HepG2 (cell line): ENCODE measurements around the gene DCAF7. TPM values are rescaled to one million over a fixed set of nuclear protein-coding genes. Genes with fewer than 3 reads are reported as not detected.

Experiments used
- ARNT2 ChIP-seq: sonication (generic); formaldehyde crosslinking; IDR thresholded peaks from 2 replicates; pipeline ENCODE4 v1.8.0; 2022; ENCODE audit warnings: mild to moderate bottlenecking, low read depth, missing genetic modification reagents, moderate library complexity
- FIP1L1 ChIP-seq: fragments of 200-400 bp; formaldehyde crosslinking; IDR thresholded peaks from 2 replicates; pipeline ENCODE4 v1.6.1; 2018; ENCODE audit warnings: low read depth, mild to moderate bottlenecking, low read length, moderate library complexity, borderline replicate concordance; ENCODE audit not compliant: insufficient read depth
- FOXA3 ChIP-seq: IDR thresholded peaks from 2 replicates; pipeline ENCODE4 v1.6.1; 2016; ENCODE audit warnings: missing genetic modification reagents, missing compliant biosample characterization
- MEIS1 ChIP-seq: sonication (generic); formaldehyde crosslinking; IDR thresholded peaks from 2 replicates; pipeline ENCODE4 v1.9.0; 2021; ENCODE audit warnings: mild to moderate bottlenecking, missing genetic modification reagents, moderate library complexity, borderline replicate concordance
- REST ChIP-seq, 2 experiments: IDR thresholded peaks; 2 replicates each; pipeline ENCODE4 v1.6.1; 2011 to 2012; ENCODE audit warnings: low read length in 2 of 2, borderline replicate concordance in 1 of 2, low read depth in 1 of 2, mild to moderate bottlenecking in 1 of 2, moderate library complexity in 1 of 2
- SOX13 ChIP-seq, 3 experiments: fragments of 450-650 bp in 1 of 3; sonication (generic) in 1 of 3; formaldehyde crosslinking in 1 of 3; IDR thresholded peaks in 2 of 3; conservative IDR thresholded peaks in 1 of 3; 2 replicates each; pipeline versions ENCODE4 v1.5.0 to v1.6.1; 2016 to 2020; ENCODE audit warnings: antibody characterized with exemption in 1 of 3, mild to moderate bottlenecking in 1 of 3, missing compliant biosample characterization in 1 of 3, missing genetic modification reagents in 1 of 3, moderate library complexity in 1 of 3
- ZEB1 ChIP-seq: IDR thresholded peaks from 2 replicates; pipeline ENCODE4 v1.6.1; 2012; ENCODE audit warnings: mild to moderate bottlenecking, low read depth, inconsistent platforms; ENCODE audit not compliant: insufficient replicate concordance
- ZMYM3 ChIP-seq: sonication (generic); formaldehyde crosslinking; IDR thresholded peaks from 2 replicates; pipeline ENCODE4 v1.5.1; 2020; ENCODE audit warnings: mild to moderate bottlenecking, missing genetic modification reagents
- ZNF503 ChIP-seq: sonication (generic); formaldehyde crosslinking; IDR thresholded peaks from 2 replicates; pipeline ENCODE4 v1.4.0; 2020; ENCODE audit warnings: missing genetic modification reagents
- ZNF629 ChIP-seq: sonication (generic); formaldehyde crosslinking; conservative IDR thresholded peaks from 2 replicates; pipeline ENCODE4 v1.5.0; 2020; ENCODE audit warnings: missing genetic modification reagents
- polyA plus RNA-seq, 8 experiments: library from polyadenylated mRNA; depleted of rRNA in 3 of 8; stranded (reverse) in 7 of 8; unstranded in 1 of 8; fragments of >200 nt; fragmentation: Illumina TruSeq in 4 of 8; extraction: Trizol in 4 of 8; gene quantifications; 2 replicates each; pipeline versions ENCODE4 v1.2.1 to v1.2.3, GENCODE V29; 2011 to 2016; ENCODE audit warnings: low read depth in 4 of 8, missing spikeins in 1 of 8, mixed read lengths in 1 of 8; ENCODE audit not compliant: insufficient read depth in 1 of 8
- total RNA-seq, 5 experiments: library from RNA; depleted of rRNA; stranded (reverse); fragments of >200 nt; fragmentation: Illumina TruSeq; extraction: Trizol; gene quantifications; 2 replicates each; pipeline ENCODE4 v1.2.3, GENCODE V29; 2016; ENCODE audit warnings: low read depth in 1 of 5
- TF ChIP-seq, protein P1 (sequence below): sonication (generic); formaldehyde crosslinking; IDR thresholded peaks from 2 replicates; pipeline ENCODE4 v1.4.0; 2020; ENCODE audit warnings: missing genetic modification reagents, borderline replicate concordance
- TF ChIP-seq, protein P2 (sequence below), 2 experiments: sonication (generic) in 1 of 2; formaldehyde crosslinking in 1 of 2; IDR thresholded peaks; 2 replicates each; pipeline versions ENCODE4 v1.5.1 to v1.6.1; 2011 to 2020; ENCODE audit warnings: borderline replicate concordance in 1 of 2, low read depth in 1 of 2, low read length in 1 of 2, mild to moderate bottlenecking in 1 of 2, missing genetic modification reagents in 1 of 2, moderate library complexity in 1 of 2

The DCAF7 gene
- total and polyA plus RNA-seq, 2 of the 13 experiments (the other 11 are each of a cell fraction or from before 2014, with no cell fraction given), result 55.2 to 73.4 TPM

GRCh38 chr17:63538693-63539595 is 11.3 kb upstream of the DCAF7 start (continued):
- TF ChIP-seq, protein P1, sequence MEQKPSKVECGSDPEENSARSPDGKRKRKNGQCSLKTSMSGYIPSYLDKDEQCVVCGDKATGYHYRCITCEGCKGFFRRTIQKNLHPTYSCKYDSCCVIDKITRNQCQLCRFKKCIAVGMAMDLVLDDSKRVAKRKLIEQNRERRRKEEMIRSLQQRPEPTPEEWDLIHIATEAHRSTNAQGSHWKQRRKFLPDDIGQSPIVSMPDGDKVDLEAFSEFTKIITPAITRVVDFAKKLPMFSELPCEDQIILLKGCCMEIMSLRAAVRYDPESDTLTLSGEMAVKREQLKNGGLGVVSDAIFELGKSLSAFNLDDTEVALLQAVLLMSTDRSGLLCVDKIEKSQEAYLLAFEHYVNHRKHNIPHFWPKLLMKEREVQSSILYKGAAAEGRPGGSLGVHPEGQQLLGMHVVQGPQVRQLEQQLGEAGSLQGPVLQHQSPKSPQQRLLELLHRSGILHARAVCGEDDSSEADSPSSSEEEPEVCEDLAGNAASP (CRISPR knock-in tag), result no peak
- no peak for TF ChIP-seq ZEB1
- no peak for TF ChIP-seq REST (IDR thresholded peaks at IDR 0.05; ENCODE audit: borderline replicate concordance in 1 of 2, low read depth in 1 of 2, low read length in 2 of 2)
- TF ChIP-seq FOXA3, result no peak
- TF ChIP-seq FIP1L1, result no peak
- peak; percentile 67 for TF ChIP-seq ZNF629 (CRISPR knock-in tag)
- no peak for TF ChIP-seq ARNT2 (CRISPR knock-in tag)
- no peak for TF ChIP-seq MEIS1 (CRISPR knock-in tag)
- TF ChIP-seq, protein P2, sequence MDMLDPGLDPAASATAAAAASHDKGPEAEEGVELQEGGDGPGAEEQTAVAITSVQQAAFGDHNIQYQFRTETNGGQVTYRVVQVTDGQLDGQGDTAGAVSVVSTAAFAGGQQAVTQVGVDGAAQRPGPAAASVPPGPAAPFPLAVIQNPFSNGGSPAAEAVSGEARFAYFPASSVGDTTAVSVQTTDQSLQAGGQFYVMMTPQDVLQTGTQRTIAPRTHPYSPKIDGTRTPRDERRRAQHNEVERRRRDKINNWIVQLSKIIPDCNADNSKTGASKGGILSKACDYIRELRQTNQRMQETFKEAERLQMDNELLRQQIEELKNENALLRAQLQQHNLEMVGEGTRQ (IDR thresholded peaks at IDR 0.05; ENCODE audit: low read depth, low read length), result no peak
- TF ChIP-seq, protein P2 (CRISPR knock-in tag; IDR thresholded peaks at IDR 0.05; ENCODE audit: borderline replicate concordance), result no peak
- no peak for TF ChIP-seq ZNF503
- peak; percentile 77; the same call in 1 of the 2 replicates for TF ChIP-seq ZMYM3 (CRISPR knock-in tag)
- TF ChIP-seq SOX13 (IDR thresholded peaks at IDR 0.05), result no peak
- no peak for TF ChIP-seq SOX13 (CRISPR knock-in tag; conservative IDR thresholded peaks at IDR 0.05 in 1 of 2, IDR thresholded peaks at IDR 0.05 in 1 of 2)
